ENCODE data around the gene FKBP9.

The FKBP9 gene

DNA sequence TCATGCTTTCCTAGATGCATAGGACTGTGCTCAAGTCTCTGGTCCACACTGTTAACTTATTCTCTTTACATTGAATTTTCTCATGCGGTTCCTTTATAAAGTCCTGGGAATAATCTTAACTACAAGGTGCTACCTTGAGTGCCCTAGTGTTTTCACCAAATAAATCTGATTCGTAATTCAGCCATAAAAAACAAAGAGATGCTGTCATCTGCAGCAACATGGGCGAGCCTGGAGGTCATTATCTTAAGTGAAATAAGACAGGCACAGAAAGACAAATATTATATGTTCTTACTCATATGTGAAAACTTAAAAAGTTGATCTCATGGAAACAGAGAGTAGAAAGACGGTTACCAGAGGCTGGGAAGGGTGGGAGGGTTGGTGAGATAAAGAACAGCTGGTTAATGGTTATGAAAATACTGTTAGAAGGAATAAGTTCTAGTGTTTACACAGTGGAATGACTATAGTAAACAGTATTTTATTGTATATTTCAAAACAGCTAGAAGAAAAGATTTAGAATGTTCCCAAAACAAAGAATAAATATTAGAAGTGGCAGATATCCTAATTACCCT, 67.0 kb downstream of the FKBP9 start:
- in situ Hi-C loops (cut with HindIII; ENCODE audit: low sequenced_read_pairs): no loop called here
- no peak overlapping the region for H3K4me3 ChIP-seq (ENCODE audit: low read depth, low read length)
- DNase-seq (ENCODE audit: low read depth): no peak
- TF ChIP-seq, protein P1, sequence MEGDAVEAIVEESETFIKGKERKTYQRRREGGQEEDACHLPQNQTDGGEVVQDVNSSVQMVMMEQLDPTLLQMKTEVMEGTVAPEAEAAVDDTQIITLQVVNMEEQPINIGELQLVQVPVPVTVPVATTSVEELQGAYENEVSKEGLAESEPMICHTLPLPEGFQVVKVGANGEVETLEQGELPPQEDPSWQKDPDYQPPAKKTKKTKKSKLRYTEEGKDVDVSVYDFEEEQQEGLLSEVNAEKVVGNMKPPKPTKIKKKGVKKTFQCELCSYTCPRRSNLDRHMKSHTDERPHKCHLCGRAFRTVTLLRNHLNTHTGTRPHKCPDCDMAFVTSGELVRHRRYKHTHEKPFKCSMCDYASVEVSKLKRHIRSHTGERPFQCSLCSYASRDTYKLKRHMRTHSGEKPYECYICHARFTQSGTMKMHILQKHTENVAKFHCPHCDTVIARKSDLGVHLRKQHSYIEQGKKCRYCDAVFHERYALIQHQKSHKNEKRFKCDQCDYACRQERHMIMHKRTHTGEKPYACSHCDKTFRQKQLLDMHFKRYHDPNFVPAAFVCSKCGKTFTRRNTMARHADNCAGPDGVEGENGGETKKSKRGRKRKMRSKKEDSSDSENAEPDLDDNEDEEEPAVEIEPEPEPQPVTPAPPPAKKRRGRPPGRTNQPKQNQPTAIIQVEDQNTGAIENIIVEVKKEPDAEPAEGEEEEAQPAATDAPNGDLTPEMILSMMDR (IDR thresholded peaks at IDR 0.05; ENCODE audit: low read depth, low read length, missing control alignments): no peak

DNA sequence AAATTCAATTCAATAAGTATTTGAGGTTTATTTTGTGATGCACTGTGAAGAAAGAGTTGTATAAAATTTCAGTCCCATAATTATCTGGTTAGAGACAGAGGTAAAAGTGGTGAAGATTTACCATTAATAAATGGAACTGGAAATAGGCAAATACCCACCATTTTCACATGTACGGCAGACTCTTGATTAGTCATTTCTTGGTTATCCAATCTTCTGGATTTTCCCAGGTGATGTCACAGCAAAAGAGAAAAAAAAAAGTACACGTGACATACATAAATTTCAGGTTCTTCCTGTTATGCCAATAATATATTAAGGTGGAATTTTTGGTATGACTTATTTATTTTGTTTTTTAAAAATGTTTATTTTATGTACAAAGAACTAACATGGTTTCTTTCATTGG, 78.5 kb downstream of the FKBP9 start:
- H3K4me3 ChIP-seq (ENCODE audit: low read depth, low read length): no peak overlapping the region
- TF ChIP-seq, protein P1 (IDR thresholded peaks at IDR 0.05; ENCODE audit: low read depth, low read length, missing control alignments): no peak
- DNase-seq (ENCODE audit: low read depth): no peak
- in situ Hi-C loops (cut with HindIII; ENCODE audit: low sequenced_read_pairs): no loop called here

DNA sequence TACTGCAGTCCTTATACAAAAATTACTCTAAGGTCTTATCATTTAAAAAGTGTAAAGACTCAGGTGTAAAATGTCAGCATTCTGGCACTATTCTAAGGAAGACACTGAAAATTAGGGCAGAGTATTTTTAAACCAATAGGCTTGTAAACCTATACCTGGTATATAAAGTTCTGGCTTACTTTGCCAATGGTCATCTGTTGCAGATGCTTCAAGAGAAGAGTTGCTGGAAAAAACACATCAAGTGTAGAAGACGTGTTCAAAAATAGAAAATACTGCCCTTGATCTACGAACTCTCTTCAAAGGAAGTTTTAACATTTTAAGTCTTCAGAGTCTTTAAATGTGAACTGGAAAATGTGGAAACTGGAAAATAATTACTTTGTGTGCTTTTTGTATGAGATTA, 81.4 kb downstream of the FKBP9 start:
- in situ Hi-C loops (cut with HindIII; ENCODE audit: low sequenced_read_pairs): no loop called here
- no peak overlapping the region for H3K4me3 ChIP-seq (ENCODE audit: low read depth, low read length)
- DNase-seq (ENCODE audit: low read depth): no peak

DNA sequence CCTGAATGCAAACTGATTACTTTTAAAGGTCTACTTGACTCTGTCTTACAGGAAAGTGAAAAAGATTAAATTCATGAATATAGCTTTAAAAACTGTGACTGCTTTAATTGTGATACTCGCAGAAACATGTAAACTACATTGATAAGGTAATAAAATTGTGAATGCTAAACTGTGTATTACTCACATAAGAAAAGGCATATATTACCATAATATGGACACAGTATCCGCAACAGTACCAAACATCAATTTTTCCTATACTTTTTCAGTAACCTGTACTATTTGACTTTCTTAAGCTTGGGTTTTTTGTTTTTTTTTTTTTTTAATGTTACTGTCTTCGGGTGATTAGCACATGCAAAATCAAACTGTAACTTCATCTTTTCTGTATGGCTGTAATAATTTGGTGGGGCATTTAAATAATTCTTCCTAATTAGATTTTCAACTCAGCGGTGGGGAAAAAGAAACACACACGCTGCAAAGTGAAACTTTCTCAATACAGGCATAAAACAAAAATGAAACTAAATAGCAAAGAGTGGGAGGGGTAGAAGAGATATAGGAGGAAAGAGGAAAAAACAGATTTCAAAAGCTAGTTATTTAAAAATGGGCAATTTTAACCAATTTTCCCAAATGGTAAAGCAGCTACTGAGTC, 82.1 kb downstream of the FKBP9 start:
- H3K4me3 ChIP-seq (ENCODE audit: low read depth, low read length): peak overlapping the region; percentile 29
- in situ Hi-C loops (cut with HindIII; ENCODE audit: low sequenced_read_pairs): no loop called here
- DNase-seq (ENCODE audit: low read depth): no peak
- TF ChIP-seq, protein P1 (IDR thresholded peaks at IDR 0.05; ENCODE audit: low read depth, low read length, missing control alignments): no peak

More for the DNA sequence above, 81.4 kb downstream of the FKBP9 start:
- TF ChIP-seq, protein P1 (IDR thresholded peaks at IDR 0.05; ENCODE audit: low read depth, low read length, missing control alignments): no peak

DNA sequence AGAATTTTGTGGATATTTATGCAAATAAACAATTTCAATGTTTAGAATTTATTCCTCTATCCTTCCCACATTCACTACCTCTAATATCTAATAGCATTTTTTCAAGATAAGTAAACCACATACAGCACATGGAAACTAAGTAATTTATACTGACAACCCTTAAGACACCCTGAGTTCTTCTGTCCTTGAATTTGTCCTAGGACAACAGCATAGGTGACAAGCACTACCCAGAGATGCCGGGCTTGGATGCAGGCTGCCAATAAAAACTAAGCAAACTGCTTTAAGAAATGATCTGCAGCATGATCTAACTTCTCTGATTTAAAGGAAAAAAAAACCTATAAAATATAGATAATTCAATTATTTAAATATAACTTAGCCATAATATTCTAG, 82.7 kb downstream of the FKBP9 start:
- peak overlapping the region; percentile 29 for H3K4me3 ChIP-seq (ENCODE audit: low read depth, low read length)
- no peak for DNase-seq (ENCODE audit: low read depth)
- TF ChIP-seq, protein P1 (IDR thresholded peaks at IDR 0.05; ENCODE audit: low read depth, low read length, missing control alignments): no peak
- in situ Hi-C loops (cut with HindIII; ENCODE audit: low sequenced_read_pairs): loop anchor here (5.0 kb wide), 1 partner anchor 98 kb away; no protein-coding TSS in a partner anchor

DNA sequence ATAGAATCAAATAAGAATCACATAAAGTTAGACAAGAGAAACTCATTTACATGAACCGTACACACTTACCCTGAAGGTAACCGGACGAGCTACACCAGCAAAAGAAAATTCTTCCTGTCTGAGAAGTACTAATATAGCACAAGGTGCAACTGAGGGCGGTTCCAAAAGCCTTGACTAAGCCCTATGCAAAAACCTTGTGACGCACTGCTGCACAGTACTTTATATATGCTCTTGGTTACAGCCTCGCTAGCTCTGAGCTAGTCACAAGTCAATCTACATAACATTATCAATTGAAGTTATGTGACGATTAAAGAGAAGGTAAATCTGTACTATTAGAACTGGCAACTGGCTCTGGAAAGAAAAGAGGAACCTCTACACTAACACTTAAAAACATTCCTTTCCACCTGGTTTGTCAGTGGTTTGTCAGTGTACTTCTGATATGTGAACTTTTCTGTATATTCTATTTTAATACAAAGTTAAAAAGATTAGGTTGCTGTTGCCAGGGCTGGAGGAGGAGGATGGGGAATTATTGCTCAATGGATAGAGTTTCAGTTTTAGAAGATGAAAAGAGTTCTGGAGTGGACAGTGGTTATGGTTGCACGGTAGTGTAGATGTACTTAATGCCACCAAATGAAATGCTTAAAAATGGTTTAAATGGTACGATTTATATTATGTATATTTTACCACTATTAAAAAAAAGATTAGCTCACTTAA, 83.7 kb downstream of the FKBP9 start:
- in situ Hi-C loops (cut with HindIII; ENCODE audit: low sequenced_read_pairs): loop anchor here (5.0 kb wide), 1 partner anchor 99 kb away; no protein-coding TSS in a partner anchor
- no peak overlapping the region for H3K4me3 ChIP-seq (ENCODE audit: low read depth, low read length)
- no peak for DNase-seq (ENCODE audit: low read depth)
- TF ChIP-seq, protein P1 (IDR thresholded peaks at IDR 0.05; ENCODE audit: low read depth, low read length, missing control alignments): no peak

Data from astrocyte of the cerebellum (primary cell).